Uterus (tissue), 4 donors: ENCODE measurements around the gene RIT2. TPM values are rescaled to one million over a fixed set of nuclear protein-coding genes. Genes with fewer than 3 reads are reported as not detected.

ENCODE experiments used
- DNase-seq, 2 donors: peaks; one replicate each; pipeline ENCODE4 v3.0.0-alpha.2; 2019 to 2020
- H3K27ac ChIP-seq, 2 donors: fragments of 200-600 bp; sonication (generic); 1 replicate in 1 of 2; 2 replicates in 1 of 2; pipeline ENCODE4 v1.5.1; 2016 to 2018
- H3K27me3 ChIP-seq, 2 donors: fragments of 200-600 bp; sonication (generic); one replicate each; pipeline ENCODE4 v1.5.1; 2018 to 2019; ENCODE audit warnings: control low read depth in 1 of 2
- H3K36me3 ChIP-seq, 2 donors: fragments of 200-600 bp; sonication (generic); one replicate each; pipeline ENCODE4 v1.5.1; 2019; ENCODE audit warnings: control low read depth in 1 of 2
- H3K4me1 ChIP-seq, 2 donors: fragments of 200-600 bp; sonication (generic); one replicate each; pipeline ENCODE4 v1.5.1; 2018 to 2019; ENCODE audit warnings: control low read depth in 1 of 2
- H3K4me3 ChIP-seq, 2 donors: fragments of 200-600 bp; sonication (generic); 1 replicate in 1 of 2; 2 replicates in 1 of 2; pipeline ENCODE4 v1.5.1; 2018 to 2019; ENCODE audit warnings: mild to moderate bottlenecking in 1 of 2
- H3K9me3 ChIP-seq, 2 donors: fragments of 200-600 bp; sonication (generic); one replicate each; pipeline ENCODE4 v1.5.1; 2019; ENCODE audit warnings: control low read depth in 1 of 2
- POLR2A ChIP-seq, 2 donors: fragments of 450-650 bp; IDR thresholded peaks; one replicate each; pipeline ENCODE4 v1.6.1; 2016; ENCODE audit warnings: antibody characterized with exemption in 2 of 2, mild to moderate bottlenecking in 1 of 2, moderate library complexity in 1 of 2
- intact Hi-C: fragments of 100-400 bp; cut with DNase I; formaldehyde crosslinking; loops from one replicate; pipeline ENCODE4 v1.15.1; 2023; ENCODE audit warnings: low total_unique reads
- total RNA-seq, 4 donors: library from RNA; depleted of rRNA in 3 of 4; stranded (reverse); fragments of >200 nt in 3 of 4; gene quantifications; one replicate each; pipeline versions ENCODE4 v1.1.0 to v1.2.4, GENCODE V29; 2014 to 2023
- TF ChIP-seq, protein P1 (sequence below), 4 experiments: fragments of 200-600 bp in 2 of 4; fragments of 450-650 bp in 2 of 4; sonication (generic) in 2 of 4; IDR thresholded peaks; one replicate each; pipeline ENCODE4 v1.5.1; 2016 to 2019; ENCODE audit warnings: antibody characterized with exemption in 4 of 4, mild to moderate bottlenecking in 2 of 4, moderate library complexity in 1 of 4
- donor health status: DM: yes; HTN: yes; CAD: no.

The RIT2 gene
- total RNA-seq, 4 donors from 2014 or later = not detected

DNA sequence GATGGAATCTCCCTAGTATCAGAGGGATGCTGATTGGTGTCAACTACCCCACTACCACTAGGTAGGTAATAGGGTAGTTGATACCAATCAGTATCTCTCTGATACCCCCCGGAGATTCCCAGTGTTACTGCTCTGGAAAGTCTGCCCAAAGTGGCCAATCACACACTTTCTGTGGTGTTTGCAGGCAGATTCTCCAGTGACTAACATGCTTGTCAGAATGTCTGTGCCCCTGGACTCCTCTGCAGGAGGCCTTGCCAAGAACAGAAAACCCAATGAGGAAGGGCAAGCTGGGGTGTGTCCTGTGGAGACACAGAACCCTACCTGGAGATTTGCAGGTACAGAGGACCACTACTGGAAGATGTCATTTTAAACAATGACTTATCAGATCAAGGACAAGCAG, 135.1 kb downstream of the RIT2 start:
- intact Hi-C loops = no loop called here
- Histone ChIP-seq H3K27me3 (no peaks in the 10 kb centered on the region), H3K4me3 (no peak overlapping the region), H3K27ac (no peak overlapping the region), H3K9me3 (no peaks in the 10 kb centered on the region), H3K36me3 (no peaks in the 10 kb centered on the region), H3K4me1 (no peaks in the 10 kb centered on the region)
- TF ChIP-seq, protein P1, sequence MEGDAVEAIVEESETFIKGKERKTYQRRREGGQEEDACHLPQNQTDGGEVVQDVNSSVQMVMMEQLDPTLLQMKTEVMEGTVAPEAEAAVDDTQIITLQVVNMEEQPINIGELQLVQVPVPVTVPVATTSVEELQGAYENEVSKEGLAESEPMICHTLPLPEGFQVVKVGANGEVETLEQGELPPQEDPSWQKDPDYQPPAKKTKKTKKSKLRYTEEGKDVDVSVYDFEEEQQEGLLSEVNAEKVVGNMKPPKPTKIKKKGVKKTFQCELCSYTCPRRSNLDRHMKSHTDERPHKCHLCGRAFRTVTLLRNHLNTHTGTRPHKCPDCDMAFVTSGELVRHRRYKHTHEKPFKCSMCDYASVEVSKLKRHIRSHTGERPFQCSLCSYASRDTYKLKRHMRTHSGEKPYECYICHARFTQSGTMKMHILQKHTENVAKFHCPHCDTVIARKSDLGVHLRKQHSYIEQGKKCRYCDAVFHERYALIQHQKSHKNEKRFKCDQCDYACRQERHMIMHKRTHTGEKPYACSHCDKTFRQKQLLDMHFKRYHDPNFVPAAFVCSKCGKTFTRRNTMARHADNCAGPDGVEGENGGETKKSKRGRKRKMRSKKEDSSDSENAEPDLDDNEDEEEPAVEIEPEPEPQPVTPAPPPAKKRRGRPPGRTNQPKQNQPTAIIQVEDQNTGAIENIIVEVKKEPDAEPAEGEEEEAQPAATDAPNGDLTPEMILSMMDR (IDR thresholded peaks at IDR 0.05) = no peak
- TF ChIP-seq POLR2A (IDR thresholded peaks at IDR 0.05) = no peak
- DNase-seq = no peak

DNA sequence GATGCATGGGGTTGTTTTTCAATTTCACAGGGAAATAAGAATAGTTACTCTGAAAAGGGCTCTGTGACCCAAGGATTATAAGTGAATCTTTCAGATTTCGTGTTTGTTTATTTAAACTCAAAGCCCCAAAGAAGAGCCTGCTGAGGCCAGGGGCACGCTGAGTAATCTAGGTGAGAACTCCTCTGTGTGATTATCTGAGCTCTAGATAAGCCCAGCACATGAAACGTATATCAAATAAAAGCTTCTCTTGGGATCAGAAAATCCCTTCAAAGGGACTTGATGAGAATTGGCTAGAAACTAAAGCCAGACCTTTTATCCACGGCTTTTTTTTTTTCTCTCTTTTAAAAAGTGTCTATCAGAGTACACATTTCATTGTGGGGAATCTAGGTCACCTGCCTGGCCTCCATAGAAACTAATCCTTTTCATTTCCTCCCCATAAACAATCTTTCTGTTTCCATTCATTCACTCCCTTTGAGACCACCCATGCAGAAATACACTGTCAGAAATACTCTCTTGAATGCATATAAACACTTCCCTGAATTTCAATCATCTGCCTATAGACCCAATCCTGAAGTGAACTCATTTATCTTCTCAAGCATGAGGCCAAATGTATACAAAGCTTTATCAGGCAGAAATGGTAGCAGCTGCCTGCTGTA, 137.4 kb downstream of the RIT2 start:
- H3K4me1 ChIP-seq = no peaks in the 10 kb centered on the region
- no peak overlapping the region for H3K27ac ChIP-seq
- no peak for TF ChIP-seq POLR2A (IDR thresholded peaks at IDR 0.05)
- TF ChIP-seq, protein P1 (IDR thresholded peaks at IDR 0.05) = no peak
- no peak overlapping the region for H3K4me3 ChIP-seq
- H3K9me3 ChIP-seq = no peaks in the 10 kb centered on the region
- H3K27me3 ChIP-seq = no peaks in the 10 kb centered on the region
- intact Hi-C loops = no loop called here
- DNase-seq = no peak
- no peaks in the 10 kb centered on the region for H3K36me3 ChIP-seq

DNA sequence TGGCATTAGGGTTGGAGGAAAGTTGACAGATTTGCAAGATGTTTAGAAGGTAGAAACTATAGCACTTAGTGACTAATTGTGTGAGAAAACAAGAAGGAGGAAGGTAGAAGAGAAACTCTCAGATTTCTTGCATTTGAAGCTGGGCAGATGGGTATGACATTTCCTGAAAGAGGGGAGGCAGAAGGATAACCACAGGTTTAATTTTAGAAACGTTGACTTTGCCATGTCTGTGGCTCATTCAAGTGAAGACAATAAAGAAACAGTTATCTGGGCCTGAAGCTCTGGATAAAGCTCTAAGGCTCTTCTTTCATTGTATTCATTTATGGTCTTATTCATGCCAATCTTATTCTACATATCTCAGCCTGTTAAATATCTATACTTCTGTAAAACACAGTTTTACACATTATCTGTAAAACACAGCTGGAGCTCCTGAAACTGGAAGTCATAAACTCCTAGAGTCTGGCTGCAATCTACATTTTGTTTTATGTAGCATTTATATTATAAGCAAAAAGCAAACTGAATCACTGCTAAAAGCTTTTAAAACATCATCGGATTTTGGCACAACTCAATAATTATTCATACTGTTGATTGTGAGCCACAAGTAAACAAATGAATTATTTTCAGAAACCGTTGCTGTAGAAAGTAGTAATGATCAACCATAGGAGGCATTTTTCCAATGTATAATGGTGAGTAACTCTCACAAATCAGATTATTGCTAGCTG, 138.5 kb downstream of the RIT2 start:
- TF ChIP-seq, protein P1 (IDR thresholded peaks at IDR 0.05) = no peak
- no peak for TF ChIP-seq POLR2A (IDR thresholded peaks at IDR 0.05)
- no peaks in the 10 kb centered on the region for H3K9me3 ChIP-seq
- H3K27me3 ChIP-seq = no peaks in the 10 kb centered on the region
- intact Hi-C loops = no loop called here
- no peak overlapping the region for H3K27ac ChIP-seq
- DNase-seq = no peak
- no peaks in the 10 kb centered on the region for H3K4me1 ChIP-seq
- H3K36me3 ChIP-seq = no peaks in the 10 kb centered on the region
- H3K4me3 ChIP-seq = no peak overlapping the region

GRCh38 chr18:42969366-42969765, 146.1 kb downstream of the RIT2 start:
- intact Hi-C loops = no loop called here
- Histone ChIP-seq H3K4me3 (no peak overlapping the region), H3K4me1 (no peaks in the 10 kb centered on the region), H3K27me3 (no peaks in the 10 kb centered on the region), H3K27ac (no peak overlapping the region), H3K36me3 (no peaks in the 10 kb centered on the region), H3K9me3 (no peaks in the 10 kb centered on the region)
- TF ChIP-seq POLR2A (IDR thresholded peaks at IDR 0.05) = no peak
- TF ChIP-seq, protein P1 (IDR thresholded peaks at IDR 0.05) = no peak
- no peak for DNase-seq

GRCh38 chr18:42961298-42961697, 154.2 kb downstream of the RIT2 start:
- no peak for DNase-seq
- no peaks in the 10 kb centered on the region for H3K4me1 ChIP-seq
- no peak overlapping the region for H3K4me3 ChIP-seq
- no peak for TF ChIP-seq POLR2A (IDR thresholded peaks at IDR 0.05)
- TF ChIP-seq, protein P1 (IDR thresholded peaks at IDR 0.05) = no peak
- intact Hi-C loops = no loop called here
- no peaks in the 10 kb centered on the region for H3K9me3 ChIP-seq
- no peaks in the 10 kb centered on the region for H3K27me3 ChIP-seq
- H3K36me3 ChIP-seq = no peaks in the 10 kb centered on the region
- H3K27ac ChIP-seq = no peak overlapping the region
